GM18505 (cell line): Measurements from ENCODE around the gene MAN1C1.

Experiments
- ATAC-seq: cut with Tn5 transposase; IDR thresholded peaks from one replicate; pipeline ENCODE4 v1.9.1; 2021; ENCODE audit not compliant: unreplicated experiment
- POLR2A ChIP-seq: IDR thresholded peaks from 4 replicates; pipeline ENCODE4 v1.6.1; 2011; ENCODE audit warnings: borderline replicate concordance; ENCODE audit not compliant: insufficient read depth, insufficient read length; ENCODE audit errors: extremely low read depth

MAN1C1 gene

GRCh38 chr1:25616987-25617624 lies 515 bp downstream of the MAN1C1 start:
- no peak for ATAC-seq
- no peak for TF ChIP-seq POLR2A

GRCh38 chr1:25617625-25618432 lies 1.2 kb downstream of the MAN1C1 start:
- ATAC-seq, result no peak
- TF ChIP-seq POLR2A, result no peak

GRCh38 chr1:25618433-25618808 lies 1.8 kb downstream of the MAN1C1 start:
- no peak for TF ChIP-seq POLR2A
- no peak for ATAC-seq

- no peak for ATAC-seq
- no peak for TF ChIP-seq POLR2A
Observed at GRCh38 chr1:25619101-25619890, 2.7 kb downstream of the MAN1C1 start.

GRCh38 chr1:25620211-25620610 lies 3.6 kb downstream of the MAN1C1 start:
- no peak for ATAC-seq
- no peak for TF ChIP-seq POLR2A

GRCh38 chr1:25620701-25621350 lies 4.2 kb downstream of the MAN1C1 start:
- ATAC-seq, result no peak
- TF ChIP-seq POLR2A, result no peak

GRCh38 chr1:25621876-25622275 lies 5.3 kb downstream of the MAN1C1 start:
- TF ChIP-seq POLR2A, result no peak
- ATAC-seq, result no peak

GRCh38 chr1:25622531-25622930 lies 5.9 kb downstream of the MAN1C1 start:
- no peak for TF ChIP-seq POLR2A
- no peak for ATAC-seq

- ATAC-seq, result no peak
- TF ChIP-seq POLR2A, result no peak
Observed at GRCh38 chr1:25623007-25623406, 6.4 kb downstream of the MAN1C1 start.

GRCh38 chr1:25623731-25624130 lies 7.1 kb downstream of the MAN1C1 start:
- no peak for ATAC-seq
- no peak for TF ChIP-seq POLR2A

- TF ChIP-seq POLR2A, result no peak
- no peak for ATAC-seq
Observed at GRCh38 chr1:25624156-25624555, 7.6 kb downstream of the MAN1C1 start.

GRCh38 chr1:25624604-25625003 lies 8.0 kb downstream of the MAN1C1 start:
- no peak for TF ChIP-seq POLR2A
- no peak for ATAC-seq

GRCh38 chr1:25626018-25626417 lies 9.4 kb downstream of the MAN1C1 start:
- TF ChIP-seq POLR2A, result no peak
- no peak for ATAC-seq
